Activated CD4-positive, alpha-beta T cell treated with anti-CD3 and anti-CD28 coated beads for 36 hours (primary cell): Measurements from ENCODE around the gene TMEM116. TPM values are rescaled to one million over a fixed set of nuclear protein-coding genes. Genes with fewer than 3 reads are reported as not detected.

Experiments used
- ATAC-seq: fragments of 200-7000 bp; cut with Tn5 transposase; one replicate; pipeline ENCODE4 v1.10.0; 2021; ENCODE audit warnings: mild to moderate bottlenecking, moderate library complexity
- CTCF ChIA-PET: fragments of 350-600 bp; sonication (Branson Sonifier 250); formaldehyde crosslinking; loops from one replicate; lab custom pipeline; 2021; ENCODE audit warnings: antibody characterized with exemption; lab: Charles Lee
- POLR2A ChIA-PET: fragments of 350-600 bp; sonication (Branson Sonifier 250); formaldehyde crosslinking; loops from one replicate; lab custom pipeline; 2021; ENCODE audit warnings: antibody characterized with exemption, inconsistent platforms; lab: Charles Lee
- DNase-seq: peaks from one replicate; pipeline ENCODE4 v3.0.0-alpha.2; 2020
- H3K27ac Mint-ChIP-seq: one replicate; pipeline ENCODE4 v1.8.0; 2021; ENCODE audit warnings: mixed read lengths
- H3K27me3 Mint-ChIP-seq: one replicate; pipeline ENCODE4 v1.8.0; 2021; ENCODE audit warnings: mixed read lengths
- H3K36me3 Mint-ChIP-seq: one replicate; pipeline ENCODE4 v1.8.0; 2021; ENCODE audit warnings: low read depth, mixed read lengths
- H3K4me1 Mint-ChIP-seq: one replicate; pipeline ENCODE4 v1.8.0; 2021; ENCODE audit warnings: mixed read lengths
- H3K4me3 Mint-ChIP-seq: one replicate; pipeline ENCODE4 v1.8.0; 2021; ENCODE audit warnings: mild to moderate bottlenecking, moderate library complexity, mixed read lengths
- H3K9me3 Mint-ChIP-seq: one replicate; pipeline ENCODE4 v1.8.0; 2021; ENCODE audit warnings: low read depth, mixed read lengths
- intact Hi-C, 2 experiments: fragments of 100-400 bp; cut with DNase I in 1 of 2; cut with micrococcal nuclease in 1 of 2; formaldehyde crosslinking; loops; one replicate each; pipeline versions ENCODE4 v1.14.2 to v1.15.1; 2022 to 2024; cut with DNase I, micrococcal nuclease
- total RNA-seq, 2 experiments: library from RNA; stranded (reverse); gene quantifications; one replicate each; pipeline ENCODE4 v1.2.3, GENCODE V29; 2021

Gene TMEM116
- total RNA-seq, 2 experiments from 2014 or later, result 11.2 to 12.5 TPM

DNA sequence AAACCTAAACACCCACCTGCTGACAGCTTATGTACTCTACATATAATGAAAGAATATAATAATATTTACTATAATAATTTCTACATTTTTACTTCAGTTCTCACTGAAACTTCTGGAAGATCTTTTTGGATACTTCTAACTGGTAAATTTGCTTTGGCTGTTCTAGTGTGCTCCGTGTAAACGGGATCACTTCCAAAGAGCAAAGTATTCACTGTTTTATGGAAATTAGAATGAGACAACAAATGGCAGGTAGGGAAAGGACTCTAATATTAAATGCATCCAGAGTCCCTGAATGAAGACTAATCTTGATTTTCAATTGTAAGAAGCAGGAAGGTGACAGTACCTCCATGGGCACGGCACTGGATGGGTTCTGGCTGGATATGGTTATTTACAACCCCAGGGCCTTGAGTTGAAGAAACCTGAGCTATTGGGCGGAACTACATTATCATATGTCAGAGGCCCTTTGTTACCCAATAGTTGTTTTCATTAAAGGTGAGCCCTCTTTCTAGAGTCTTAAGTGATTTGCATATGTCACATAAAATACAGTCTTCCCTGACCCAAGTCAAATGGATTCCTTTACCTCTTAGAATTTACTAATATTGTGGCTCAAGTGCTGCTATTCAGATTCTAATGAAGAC, 10.9 kb upstream of the TMEM116 start:
- Mint-ChIP-seq H3K4me1 (peaks cover 45% of the 10 kb centered on the region), H3K36me3 (peaks cover 43% of the 10 kb centered on the region), H3K27ac (peak overlapping the region; percentile 55), H3K9me3 (no peaks in the 10 kb centered on the region), H3K4me3 (no peak overlapping the region), H3K27me3 (no peaks in the 10 kb centered on the region)
- intact Hi-C loops, result no loop called here
- POLR2A ChIA-PET, result interaction anchor here (0.6 to 1.7 kb wide), 2 partner anchors 10 to 81 kb away, joined by 5 to 9 read pairs; no protein-coding TSS in a partner anchor
- ATAC-seq, result no peak
- CTCF ChIA-PET, result interaction anchor here (0.9 to 2.2 kb wide), 3 partner anchors 9 to 79 kb away, joined by 3 to 10 read pairs (median 5); partner anchors contain the start of gene TMEM116
- DNase-seq, result no peak

GRCh38 chr12:112022241-112023016, 9.5 kb upstream of the TMEM116 start:
- Mint-ChIP-seq H3K9me3 (no peaks in the 10 kb centered on the region), H3K27ac (peak overlapping the region; percentile 10), H3K36me3 (peaks cover 45% of the 10 kb centered on the region), H3K27me3 (no peaks in the 10 kb centered on the region), H3K4me1 (peaks cover 46% of the 10 kb centered on the region), H3K4me3 (no peak overlapping the region)
- intact Hi-C loops, result no loop called here
- CTCF ChIA-PET, result interaction anchor here (0.7 to 2.2 kb wide), 2 partner anchors 77 to 101 kb away, joined by 3 to 10 read pairs; no protein-coding TSS in a partner anchor
- ATAC-seq (no peak), DNase-seq (no peak)
- POLR2A ChIA-PET, result interaction anchor here (1.1 to 1.7 kb wide), 2 partner anchors 8 to 12 kb away, joined by 3 to 9 read pairs; no protein-coding TSS in a partner anchor

GRCh38 chr12:112020947-112021457, 8.0 kb upstream of the TMEM116 start:
- H3K27ac Mint-ChIP-seq, result peak overlapping the region; percentile 15
- H3K27me3 Mint-ChIP-seq, result no peaks in the 10 kb centered on the region
- ChIA-PET CTCF (interaction anchor here (0.7 to 1.2 kb wide), 5 partner anchors 27 to 380 kb away, joined by 3 to 8 read pairs (median 4); no protein-coding TSS in a partner anchor), POLR2A (no interaction called here)
- intact Hi-C loops, result no loop called here
- peaks cover 2% of the 10 kb centered on the region for H3K9me3 Mint-ChIP-seq
- ATAC-seq (no peak), DNase-seq (no peak)
- H3K4me3 Mint-ChIP-seq, result no peak overlapping the region
- peaks cover 52% of the 10 kb centered on the region for H3K36me3 Mint-ChIP-seq
- H3K4me1 Mint-ChIP-seq, result peaks cover 50% of the 10 kb centered on the region

- H3K9me3 Mint-ChIP-seq, result peaks cover 6% of the 10 kb centered on the region
- peak overlapping the region; percentile 69 for H3K27ac Mint-ChIP-seq
- ATAC-seq, result no peak
- intact Hi-C loops, result no loop called here
- POLR2A ChIA-PET, result no interaction called here
- peaks cover 51% of the 10 kb centered on the region for H3K36me3 Mint-ChIP-seq
- CTCF ChIA-PET, result interaction anchor here (1.1 to 1.4 kb wide), 2 partner anchors 15 to 73 kb away, joined by 3 to 5 read pairs; no protein-coding TSS in a partner anchor
- peaks cover 59% of the 10 kb centered on the region for H3K4me1 Mint-ChIP-seq
- H3K27me3 Mint-ChIP-seq, result no peaks in the 10 kb centered on the region
- H3K4me3 Mint-ChIP-seq, result no peak overlapping the region
- no peak for DNase-seq
These were observed 5.7 kb upstream of the TMEM116 start for GRCh38 chr12:112018571-112019237.

DNA sequence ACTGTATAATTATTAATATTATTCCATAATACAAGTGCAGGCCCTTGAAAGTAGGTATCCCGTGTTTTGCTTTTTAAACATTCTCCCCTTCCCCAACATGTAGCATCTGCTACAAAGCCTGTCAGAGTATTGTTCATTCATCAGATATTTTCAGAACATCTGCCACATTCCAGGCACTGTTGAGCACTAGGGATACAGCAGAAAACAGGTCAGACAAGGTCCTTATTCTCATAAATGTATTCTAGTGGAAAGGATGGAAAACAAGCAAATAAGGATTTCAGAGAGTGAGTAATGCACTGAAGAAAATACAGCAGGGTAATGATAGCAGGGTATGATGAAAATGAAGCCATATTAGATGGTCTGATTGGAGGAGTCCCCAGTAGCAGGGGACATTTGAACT, 4.1 kb upstream of the TMEM116 start:
- no peak overlapping the region for H3K4me3 Mint-ChIP-seq
- ChIA-PET POLR2A (no interaction called here), CTCF (interaction anchor here (1.2 kb wide), 1 partner anchor 65 kb away, joined by 4 read pairs; no protein-coding TSS in a partner anchor)
- H3K27ac Mint-ChIP-seq, result peak overlapping the region; percentile 4
- no peak for ATAC-seq
- H3K4me1 Mint-ChIP-seq, result peaks cover 53% of the 10 kb centered on the region
- H3K27me3 Mint-ChIP-seq, result no peaks in the 10 kb centered on the region
- no peak for DNase-seq
- peaks cover 6% of the 10 kb centered on the region for H3K9me3 Mint-ChIP-seq
- H3K36me3 Mint-ChIP-seq, result peaks cover 42% of the 10 kb centered on the region
- intact Hi-C loops, result no loop called here

DNA sequence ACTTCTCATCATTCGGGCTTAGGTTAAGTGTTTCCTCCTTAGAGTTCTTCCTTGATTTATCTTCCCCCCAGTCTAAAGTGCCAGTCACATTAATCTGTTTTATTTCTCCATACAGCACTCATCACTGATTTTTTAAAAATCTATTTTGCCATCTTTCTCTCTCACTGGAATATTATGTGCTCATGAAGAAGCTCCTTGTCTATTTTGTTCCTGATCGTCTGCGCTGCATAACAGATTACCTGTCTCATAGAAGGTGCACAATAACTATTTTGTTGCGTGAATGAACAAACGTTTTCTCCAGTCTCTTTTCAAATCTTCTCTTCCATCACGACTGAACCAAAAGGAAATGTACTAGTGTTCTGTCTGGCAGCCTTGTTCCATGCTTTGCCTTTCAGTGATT, 3.0 kb upstream of the TMEM116 start:
- DNase-seq (no peak), ATAC-seq (no peak)
- POLR2A ChIA-PET, result interaction anchor here (0.6 kb wide), 1 partner anchor 14 kb away, joined by 4 read pairs; no protein-coding TSS in a partner anchor
- CTCF ChIA-PET, result interaction anchor here (0.7 to 1.2 kb wide), 2 partner anchors 64 to 68 kb away, joined by 3 to 4 read pairs; no protein-coding TSS in a partner anchor
- Mint-ChIP-seq H3K36me3 (peaks cover 48% of the 10 kb centered on the region), H3K9me3 (peaks cover 8% of the 10 kb centered on the region), H3K27ac (peak overlapping the region; percentile 75), H3K4me3 (no peak overlapping the region), H3K27me3 (no peaks in the 10 kb centered on the region), H3K4me1 (peaks cover 64% of the 10 kb centered on the region)
- intact Hi-C loops, result loop anchor here in 1 of 2 experiments (2.0 kb wide), 1 partner anchor 173 kb away; the partner anchor contains the start of gene MAPKAPK5

DNA sequence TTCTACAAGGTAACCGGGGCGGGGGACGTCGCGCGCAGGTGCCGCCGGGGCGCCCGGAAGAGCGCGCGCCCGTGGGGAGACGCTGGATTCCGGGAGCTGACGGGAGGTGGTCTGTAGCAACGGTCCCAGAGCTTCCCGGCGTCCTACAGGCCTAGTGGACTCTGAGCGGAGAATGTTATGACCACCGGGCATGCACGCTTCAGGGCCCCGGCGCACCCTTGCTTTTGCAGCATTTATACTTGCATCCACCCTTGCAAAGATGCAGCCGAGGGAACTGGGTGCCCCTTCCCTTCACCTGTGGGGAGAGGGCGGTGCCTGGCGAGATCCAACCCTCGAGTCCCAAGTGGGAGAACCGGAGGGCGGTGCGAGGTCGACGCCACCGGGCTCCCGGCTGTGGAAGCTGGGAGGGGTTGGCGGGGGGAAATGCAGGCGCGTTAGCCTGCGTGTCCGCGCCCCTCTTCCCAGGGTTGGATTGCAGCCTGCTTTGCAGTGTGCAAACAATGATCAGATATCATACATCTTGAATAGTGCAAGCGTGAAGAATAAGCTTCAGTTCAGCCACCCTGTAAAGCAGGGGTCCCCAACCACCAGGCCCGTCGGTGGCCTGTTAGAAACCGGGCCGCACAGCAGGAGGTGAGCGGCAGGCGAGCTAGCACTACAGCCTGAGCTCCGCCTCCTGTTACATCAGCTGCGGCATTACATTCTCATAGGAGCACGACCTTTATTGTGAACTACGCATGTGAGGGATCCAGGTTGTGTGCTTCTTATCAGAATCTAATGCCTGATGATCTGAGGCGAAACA, 837 bp upstream of the TMEM116 start:
- H3K9me3 Mint-ChIP-seq, result peaks cover 8% of the 10 kb centered on the region
- H3K27me3 Mint-ChIP-seq, result no peaks in the 10 kb centered on the region
- peaks cover 51% of the 10 kb centered on the region for H3K36me3 Mint-ChIP-seq
- peak overlapping the region; percentile 91 for H3K27ac Mint-ChIP-seq
- ATAC-seq (peak; percentile 55), DNase-seq (peak; percentile 85)
- peak overlapping the region; percentile 98 for H3K4me3 Mint-ChIP-seq
- peaks cover 61% of the 10 kb centered on the region for H3K4me1 Mint-ChIP-seq
- intact Hi-C loops, result loop anchor here (1.0 to 5.0 kb wide), 19 partner anchors 20 to 1547 kb away; partner anchors contain the start of genes MAPKAPK5 (in 2 of the 2), NAA25 (in 2 of the 2), TRAFD1 (in 2 of the 2) and ATXN2 (in 1 of the 2)
- ChIA-PET CTCF (interaction anchor here (0.6 to 2.1 kb wide), 23 partner anchors 9 to 957 kb away, joined by 3 to 18 read pairs (median 4); partner anchors contain the start of genes MAPKAPK5 and TRAFD1), POLR2A (interaction anchor here (0.6 to 1.7 kb wide), 12 partner anchors 10 to 113 kb away, joined by 3 to 10 read pairs (median 4); partner anchors contain the start of genes NAA25 and TRAFD1)

- ATAC-seq, result no peak
- Mint-ChIP-seq H3K36me3 (peaks cover 39% of the 10 kb centered on the region), H3K9me3 (peaks cover 8% of the 10 kb centered on the region), H3K4me3 (peak overlapping the region; percentile 98), H3K4me1 (peaks cover 52% of the 10 kb centered on the region), H3K27me3 (no peaks in the 10 kb centered on the region), H3K27ac (peak overlapping the region; percentile 99)
- ChIA-PET CTCF (interaction anchor here (1.0 to 1.2 kb wide), 2 partner anchors 67 to 375 kb away, joined by 3 to 5 read pairs; no protein-coding TSS in a partner anchor), POLR2A (interaction anchor here (0.6 to 1.0 kb wide), 2 partner anchors 8 to 11 kb away, joined by 6 to 7 read pairs; no protein-coding TSS in a partner anchor)
- no peak for DNase-seq
- intact Hi-C loops, result loop anchor here (2.0 to 5.0 kb wide), 4 partner anchors 96 to 1544 kb away; partner anchors contain the start of genes FAM216A (in 1 of the 2), GPN3 (in 1 of the 2), NAA25 (in 1 of the 2) and TRAFD1 (in 1 of the 2)
These were observed 1.3 kb downstream of the TMEM116 start for GRCh38 chr12:112011685-112012084.

DNA sequence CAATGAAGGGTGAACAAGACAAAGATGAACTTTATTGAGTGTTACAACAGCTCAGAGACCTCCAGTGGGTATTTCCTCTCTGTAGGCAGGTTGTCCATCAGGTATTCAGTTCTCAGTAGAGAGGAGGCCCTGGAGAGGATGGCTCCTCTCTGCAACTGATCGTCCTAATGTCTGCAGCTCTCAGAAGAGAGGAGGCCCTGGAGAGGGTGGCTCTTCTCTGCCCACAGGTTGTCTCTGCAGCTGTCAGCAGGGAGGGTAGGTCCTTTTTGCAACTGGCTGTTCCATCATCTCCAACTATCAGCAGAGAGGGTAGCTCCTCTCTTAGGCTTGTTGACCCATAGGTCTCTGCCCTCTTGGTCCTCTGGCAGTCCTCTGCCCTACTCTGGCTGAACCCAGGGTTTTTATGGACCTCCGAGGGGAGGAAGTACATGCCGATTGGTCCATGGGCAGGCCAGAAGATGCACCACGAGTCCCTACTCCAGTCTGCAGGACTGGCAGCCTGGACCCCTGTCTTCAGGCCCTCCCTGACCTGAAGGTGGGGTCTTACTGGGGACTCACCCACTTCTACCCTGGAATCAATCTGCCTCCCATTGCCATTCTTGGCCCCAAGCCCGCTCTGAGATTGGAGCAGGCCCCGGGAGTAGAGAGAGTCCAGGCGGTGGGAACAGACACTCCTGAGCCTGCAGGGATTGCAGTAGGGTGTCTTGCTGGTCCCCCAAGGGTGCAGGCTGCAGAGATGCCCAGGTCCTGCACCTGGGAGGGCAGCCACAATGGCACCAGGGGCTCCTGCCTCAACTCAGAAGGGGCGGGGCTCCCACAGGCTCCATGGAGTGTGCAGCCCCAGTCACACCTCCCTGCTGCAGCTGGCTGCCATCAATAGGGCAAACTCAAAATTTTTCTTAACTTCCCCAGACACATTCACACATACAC, 2.3 kb downstream of the TMEM116 start:
- peak overlapping the region; percentile 98 for H3K4me3 Mint-ChIP-seq
- H3K9me3 Mint-ChIP-seq, result peaks cover 3% of the 10 kb centered on the region
- peaks cover 30% of the 10 kb centered on the region for H3K36me3 Mint-ChIP-seq
- no peaks in the 10 kb centered on the region for H3K27me3 Mint-ChIP-seq
- intact Hi-C loops, result loop anchor here (5.0 kb wide), 3 partner anchors 97 to 1543 kb away; partner anchors contain the start of genes FAM216A (in 1 of the 2), GPN3 (in 1 of the 2), NAA25 (in 1 of the 2) and TRAFD1 (in 1 of the 2)
- ATAC-seq, result no peak
- CTCF ChIA-PET, result interaction anchor here (0.8 to 1.9 kb wide), 4 partner anchors 9 to 95 kb away, joined by 3 to 9 read pairs (median 4); no protein-coding TSS in a partner anchor
- no peak for DNase-seq
- peak overlapping the region; percentile 14 for H3K27ac Mint-ChIP-seq
- POLR2A ChIA-PET, result interaction anchor here (1.2 kb wide), 1 partner anchor 10 kb away, joined by 3 read pairs; no protein-coding TSS in a partner anchor
- peaks cover 54% of the 10 kb centered on the region for H3K4me1 Mint-ChIP-seq
